ENCODE measurements around the gene C1orf87. TPM values are rescaled to one million over a fixed set of nuclear protein-coding genes. Genes with fewer than 3 reads are reported as not detected.

The C1orf87 gene
- total and polyA plus RNA-seq, 4 donors = not detected

- Histone ChIP-seq H3K27me3 (ENCODE audit: control insufficient read depth in 4 of 4, insufficient read depth in 4 of 4, low read length in 3 of 4) (no peaks in the 10 kb centered on the region), H3K4me1 (ENCODE audit: control insufficient read depth in 4 of 4, insufficient read depth in 4 of 4, low read length in 3 of 4) (peaks cover 0 to 5% (median 5%) of the 10 kb centered on the region in 4 donors), H3K27ac (ENCODE audit: low read depth in 1 of 2, low read length in 2 of 2) (no peak overlapping the region), H3K9me3 (ENCODE audit: control insufficient read depth in 4 of 4, low read length in 3 of 4) (no peaks in the 10 kb centered on the region), H3K36me3 (ENCODE audit: control insufficient read depth in 4 of 4, insufficient read depth in 3 of 4, low read depth in 1 of 4, low read length in 3 of 4) (no peaks in the 10 kb centered on the region), H3K4me3 (ENCODE audit: low read depth in 1 of 3, low read length in 3 of 3) (no peak overlapping the region), H3K9ac (ENCODE audit: low read depth in 1 of 2, low read length in 2 of 2) (no peak overlapping the region)
- no peak for DNase-seq (ENCODE audit: low spot score)
- TF ChIP-seq, protein P1, sequence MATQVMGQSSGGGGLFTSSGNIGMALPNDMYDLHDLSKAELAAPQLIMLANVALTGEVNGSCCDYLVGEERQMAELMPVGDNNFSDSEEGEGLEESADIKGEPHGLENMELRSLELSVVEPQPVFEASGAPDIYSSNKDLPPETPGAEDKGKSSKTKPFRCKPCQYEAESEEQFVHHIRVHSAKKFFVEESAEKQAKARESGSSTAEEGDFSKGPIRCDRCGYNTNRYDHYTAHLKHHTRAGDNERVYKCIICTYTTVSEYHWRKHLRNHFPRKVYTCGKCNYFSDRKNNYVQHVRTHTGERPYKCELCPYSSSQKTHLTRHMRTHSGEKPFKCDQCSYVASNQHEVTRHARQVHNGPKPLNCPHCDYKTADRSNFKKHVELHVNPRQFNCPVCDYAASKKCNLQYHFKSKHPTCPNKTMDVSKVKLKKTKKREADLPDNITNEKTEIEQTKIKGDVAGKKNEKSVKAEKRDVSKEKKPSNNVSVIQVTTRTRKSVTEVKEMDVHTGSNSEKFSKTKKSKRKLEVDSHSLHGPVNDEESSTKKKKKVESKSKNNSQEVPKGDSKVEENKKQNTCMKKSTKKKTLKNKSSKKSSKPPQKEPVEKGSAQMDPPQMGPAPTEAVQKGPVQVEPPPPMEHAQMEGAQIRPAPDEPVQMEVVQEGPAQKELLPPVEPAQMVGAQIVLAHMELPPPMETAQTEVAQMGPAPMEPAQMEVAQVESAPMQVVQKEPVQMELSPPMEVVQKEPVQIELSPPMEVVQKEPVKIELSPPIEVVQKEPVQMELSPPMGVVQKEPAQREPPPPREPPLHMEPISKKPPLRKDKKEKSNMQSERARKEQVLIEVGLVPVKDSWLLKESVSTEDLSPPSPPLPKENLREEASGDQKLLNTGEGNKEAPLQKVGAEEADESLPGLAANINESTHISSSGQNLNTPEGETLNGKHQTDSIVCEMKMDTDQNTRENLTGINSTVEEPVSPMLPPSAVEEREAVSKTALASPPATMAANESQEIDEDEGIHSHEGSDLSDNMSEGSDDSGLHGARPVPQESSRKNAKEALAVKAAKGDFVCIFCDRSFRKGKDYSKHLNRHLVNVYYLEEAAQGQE (IDR thresholded peaks at IDR 0.05) = no peak
- no peak for TF ChIP-seq CTCF (IDR thresholded peaks at IDR 0.05; ENCODE audit: low read depth, low read length, missing input control)
- no peak for TF ChIP-seq NR2F2 (IDR thresholded peaks at IDR 0.05)
- TF ChIP-seq TAF1 (conservative IDR thresholded peaks at IDR 0.05) = no peak
- TF ChIP-seq, protein P2, sequence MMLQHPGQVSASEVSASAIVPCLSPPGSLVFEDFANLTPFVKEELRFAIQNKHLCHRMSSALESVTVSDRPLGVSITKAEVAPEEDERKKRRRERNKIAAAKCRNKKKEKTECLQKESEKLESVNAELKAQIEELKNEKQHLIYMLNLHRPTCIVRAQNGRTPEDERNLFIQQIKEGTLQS (IDR thresholded peaks at IDR 0.05) = no peak
- no peak for TF ChIP-seq FOXA1 (IDR thresholded peaks at IDR 0.05)
- TF ChIP-seq ZBTB33 (IDR thresholded peaks at IDR 0.05) = no peak
- TF ChIP-seq HNF4G (IDR thresholded peaks at IDR 0.05) = no peak
- no peak for TF ChIP-seq RAD21 (IDR thresholded peaks at IDR 0.05)
- WGBS = 19% methylated on average over 1 of the region's 1 CpG
Observed at GRCh38 chr1:59945790-59946189, 127.8 kb downstream of the C1orf87 start.

Small RNAs within 50 kb of the gene (small RNA-seq; reads per million reads assigned to genes)
- not detected for gene RN7SL475P

Other genes with a start within 250 kb of the C1orf87 start
- 10 to 100 TPM; 29.4 to 70.0 TPM for gene CYP2J2, start 147.0 kb downstream of the C1orf87 start, total RNA-seq
- gene CYP2J2, start 147.0 kb downstream of the C1orf87 start, polyA plus RNA-seq = 10 to 100 TPM; 47.8 to 77.9 TPM